Pancreas (tissue), 10 donors: Measurements from ENCODE around the gene MAN2B1. TPM values are rescaled to one million over a fixed set of nuclear protein-coding genes. Genes with fewer than 3 reads are reported as not detected.

Experiments
- ATAC-seq, 4 donors: fragments of 200-7000 bp; cut with Tn5 transposase; one replicate each; pipeline versions ENCODE4 v1.8.0 to v1.9.1; 2020; ENCODE audit warnings: mild to moderate bottlenecking in 4 of 4, moderate library complexity in 4 of 4
- DNase-seq, 6 donors: peaks; one replicate each; pipeline ENCODE4 v3.0.0-alpha.2; 2020
- FAIRE-seq: peaks from 2 replicates; lab custom pipeline; 2012; peaks lifted over from hg19 to GRCh38; lab: Jason Lieb, UNC
- H3K27ac ChIP-seq, 4 donors: fragments of 200-600 bp; sonication (generic); 1 replicate in 3 of 4; 2 replicates in 1 of 4; pipeline versions ENCODE4 v1.5.0 to v1.8.0; 2020
- H3K27me3 ChIP-seq, 4 donors: fragments of 200-600 bp; one replicate each; pipeline ENCODE4 v1.8.0; 2021
- H3K36me3 ChIP-seq, 3 donors: fragments of 200-600 bp; sonication (generic) in 1 of 3; one replicate each; pipeline versions ENCODE4 v1.5.0 to v1.8.0; 2020 to 2021
- H3K4me1 ChIP-seq, 3 donors: fragments of 200-600 bp; one replicate each; pipeline ENCODE4 v1.8.0; 2021
- H3K4me3 ChIP-seq, 4 donors: fragments of 200-600 bp; sonication (generic) in 2 of 4; one replicate each; pipeline versions ENCODE4 v1.5.0 to v1.8.0; 2020 to 2021
- H3K9me3 ChIP-seq, 4 donors: fragments of 200-600 bp; one replicate each; pipeline ENCODE4 v1.8.0; 2021
- WGBS, 2 donors: extraction: QIAGEN DNeasy Blood & Tissue Kit; methylation state at CpG; one replicate each; pipeline ENCODE4 v1.1.7; 2013; 5-methylcytosine and 5-hydroxymethylcytosine counted together
- intact Hi-C, 3 donors: fragments of 100-400 bp; cut with DNase I; formaldehyde crosslinking; loops; one replicate each; pipeline versions ENCODE4 v1.11.1 to v1.14.2; 2022
- polyA plus RNA-seq, 2 donors: library from polyadenylated mRNA; stranded (reverse); fragments of 200-250 nt; gene quantifications; one replicate each; pipeline ENCODE4 v1.2.3, GENCODE V29; 2013
- total RNA-seq, 6 donors: library from RNA; stranded (reverse); fragmentation: NEBNext Ultra II Directional in 4 of 6; extraction: Animal tissue kit (Norgen Biotek cat#: 25700) in 4 of 6; gene quantifications; one replicate each; pipeline versions ENCODE4 v1.2.1 to v1.2.4, GENCODE V29; 2021 to 2023
- TF ChIP-seq, protein P1 (sequence below), 4 donors: fragments of 200-600 bp; sonication (generic) in 3 of 4; IDR thresholded peaks; one replicate each; pipeline versions ENCODE4 v1.5.0 to v1.8.0; 2021; ENCODE audit warnings: antibody characterized with exemption in 4 of 4
- donor health status: healthy with polysubstance abuse.
- donor health status: DM: no; HTN: no; CAD: no; lungs with moderate emphysema.
- donor health status: DM: no; HTN: no; CAD: no.
- donor health status: control.
- donor health status: control.
- donor health status: Bipolar disorder and iron deficiency.
- donor health status: DM: yes; HTN: yes; CAD: no.
- donor health status: DM: no; HTN: no; CAD: no.
- donor health status: DM: no; HTN: no; CAD: no.
- donor health status: DM: yes; HTN: yes; CAD: no.

The MAN2B1 gene
- total and polyA plus RNA-seq, 8 donors: 30.2 to 92.8 (median 52.4) TPM

DNA sequence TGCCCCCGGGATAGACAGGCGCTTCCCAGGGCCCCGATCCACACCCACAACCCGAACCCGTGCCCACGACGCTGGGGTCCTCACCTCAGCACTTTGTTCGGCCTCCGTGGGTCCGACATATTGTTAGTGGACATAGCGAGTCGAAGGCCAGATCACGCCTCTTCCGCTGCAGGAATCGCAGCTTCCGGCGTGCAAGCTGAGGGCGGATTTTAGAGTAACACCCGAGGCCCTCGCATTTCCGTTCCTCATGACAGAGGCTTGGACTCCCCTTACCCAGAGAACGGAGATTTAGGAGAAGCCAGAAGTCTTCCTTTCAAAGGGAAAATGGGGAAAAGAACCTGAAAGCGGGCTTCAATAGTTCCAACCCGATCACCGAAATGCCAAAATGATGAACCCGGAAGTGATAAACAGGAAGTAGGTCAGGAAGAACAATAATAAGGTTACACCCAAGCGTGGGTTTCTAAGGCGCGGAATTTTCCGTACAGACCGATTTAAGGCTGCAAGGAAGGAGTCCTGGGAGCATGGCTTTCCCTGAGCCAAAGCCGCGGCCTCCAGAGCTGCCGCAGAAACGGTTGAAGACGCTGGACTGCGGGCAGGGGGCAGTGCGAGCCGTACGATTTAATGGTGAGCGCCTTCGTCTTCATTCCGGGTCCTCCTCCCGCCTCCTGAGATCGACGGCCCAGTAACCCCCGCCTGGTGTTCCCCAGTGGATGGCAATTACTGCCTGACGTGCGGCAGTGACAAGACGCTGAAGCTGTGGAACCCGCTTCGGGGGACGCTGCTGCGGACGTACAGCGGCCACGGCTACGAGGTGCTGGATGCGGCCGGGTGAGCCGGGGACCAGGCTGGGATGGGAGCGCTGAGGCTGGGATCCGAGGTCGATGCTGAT, 3.0 kb upstream of the MAN2B1 start:
- Histone ChIP-seq H3K4me1 (peaks cover 4 to 29% (median 7%) of the 10 kb centered on the region in 3 donors), H3K27ac (peak overlapping the region; percentile 82 to 97 (median 94)), H3K9me3 (no peaks in the 10 kb centered on the region), H3K36me3 (peaks cover 0 to 11% (median 5%) of the 10 kb centered on the region in 3 donors), H3K4me3 (peak overlapping the region; percentile 76 to 96 (median 94)), H3K27me3 (no peaks in the 10 kb centered on the region)
- FAIRE-seq: no peak
- peak; percentile 74 to 81 (median 80) for ATAC-seq
- WGBS, 2 donors: 0 to 1% methylated on average over 64 of the region's 64 CpGs
- TF ChIP-seq, protein P1, sequence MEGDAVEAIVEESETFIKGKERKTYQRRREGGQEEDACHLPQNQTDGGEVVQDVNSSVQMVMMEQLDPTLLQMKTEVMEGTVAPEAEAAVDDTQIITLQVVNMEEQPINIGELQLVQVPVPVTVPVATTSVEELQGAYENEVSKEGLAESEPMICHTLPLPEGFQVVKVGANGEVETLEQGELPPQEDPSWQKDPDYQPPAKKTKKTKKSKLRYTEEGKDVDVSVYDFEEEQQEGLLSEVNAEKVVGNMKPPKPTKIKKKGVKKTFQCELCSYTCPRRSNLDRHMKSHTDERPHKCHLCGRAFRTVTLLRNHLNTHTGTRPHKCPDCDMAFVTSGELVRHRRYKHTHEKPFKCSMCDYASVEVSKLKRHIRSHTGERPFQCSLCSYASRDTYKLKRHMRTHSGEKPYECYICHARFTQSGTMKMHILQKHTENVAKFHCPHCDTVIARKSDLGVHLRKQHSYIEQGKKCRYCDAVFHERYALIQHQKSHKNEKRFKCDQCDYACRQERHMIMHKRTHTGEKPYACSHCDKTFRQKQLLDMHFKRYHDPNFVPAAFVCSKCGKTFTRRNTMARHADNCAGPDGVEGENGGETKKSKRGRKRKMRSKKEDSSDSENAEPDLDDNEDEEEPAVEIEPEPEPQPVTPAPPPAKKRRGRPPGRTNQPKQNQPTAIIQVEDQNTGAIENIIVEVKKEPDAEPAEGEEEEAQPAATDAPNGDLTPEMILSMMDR (IDR thresholded peaks at IDR 0.05): no peak
- intact Hi-C loops: loop anchor here in 2 of 3 donors (5.0 to 10.0 kb wide), 2 partner anchors 102 to 105 kb away; no protein-coding TSS in a partner anchor
- peak; percentile 73 to 90 (median 80) for DNase-seq

DNA sequence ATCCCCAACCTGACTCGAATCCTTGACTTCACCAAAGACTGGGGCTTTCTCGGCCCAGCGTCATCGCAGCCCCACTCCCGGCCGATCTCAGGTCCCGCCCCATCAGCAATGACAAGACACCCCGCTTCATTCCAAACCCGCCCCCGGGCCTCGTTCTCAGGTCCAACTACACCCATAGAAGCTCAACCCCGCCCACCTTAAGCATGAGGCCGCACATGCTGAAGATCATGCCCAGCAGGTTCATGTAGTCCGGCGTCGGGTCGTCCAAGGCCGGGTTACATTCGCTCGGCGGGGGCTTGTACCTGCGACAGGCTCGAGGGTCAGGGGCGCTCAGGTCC, 2.4 kb upstream of the MAN2B1 start:
- Histone ChIP-seq H3K4me1 (peaks cover 4 to 29% (median 7%) of the 10 kb centered on the region in 3 donors), H3K27ac (peak overlapping the region; percentile 82 to 97 (median 94)), H3K9me3 (no peaks in the 10 kb centered on the region), H3K36me3 (peaks cover 0 to 6% (median under 1%) of the 10 kb centered on the region in 3 donors), H3K27me3 (no peaks in the 10 kb centered on the region), H3K4me3 (peak overlapping the region; percentile 76 to 96 (median 94))
- peak; percentile 3 to 15 (median 10) for ATAC-seq
- TF ChIP-seq, protein P1 (IDR thresholded peaks at IDR 0.05): no peak
- no peak for FAIRE-seq
- DNase-seq: peak in 4 of 6 donors; percentile 45 to 84 (median 52)
- intact Hi-C loops: no loop called here
- WGBS, 2 donors: 0% methylated on average over 24 of the region's 24 CpGs

DNA sequence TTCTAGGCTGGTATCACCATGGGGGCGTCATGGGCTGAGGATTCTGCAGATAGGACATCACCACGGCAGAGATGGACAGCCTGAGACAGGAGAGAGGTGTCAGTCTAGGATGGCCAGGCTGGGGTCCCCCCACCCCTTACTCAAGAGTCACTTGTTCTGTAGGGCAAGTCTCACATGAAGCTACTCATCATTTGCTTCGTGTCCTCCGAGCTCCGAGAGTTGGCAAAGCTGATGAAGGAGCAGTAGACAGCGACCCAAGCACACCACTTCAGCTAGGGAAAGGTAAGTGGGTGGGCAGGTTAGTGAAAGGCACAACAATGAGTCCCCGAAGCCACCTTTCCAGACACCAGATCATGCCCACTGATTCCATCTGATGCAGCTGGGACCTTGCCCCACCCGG, 1.8 kb upstream of the MAN2B1 start:
- H3K27ac ChIP-seq: peak overlapping the region in 2 of 4 donors; percentile 92 to 95
- H3K4me1 ChIP-seq: peaks cover 4 to 29% (median 7%) of the 10 kb centered on the region in 3 donors
- H3K27me3 ChIP-seq: no peaks in the 10 kb centered on the region
- no peaks in the 10 kb centered on the region for H3K9me3 ChIP-seq
- intact Hi-C loops: no loop called here
- DNase-seq: no peak
- H3K4me3 ChIP-seq: peak overlapping the region; percentile 76 to 96 (median 94)
- no peak for FAIRE-seq
- ATAC-seq: no peak
- TF ChIP-seq, protein P1 (IDR thresholded peaks at IDR 0.05): no peak
- WGBS, 2 donors: 45 to 61% methylated on average over 8 of the region's 8 CpGs
- H3K36me3 ChIP-seq: peaks cover 0 to 6% (median 0%) of the 10 kb centered on the region in 3 donors

DNA sequence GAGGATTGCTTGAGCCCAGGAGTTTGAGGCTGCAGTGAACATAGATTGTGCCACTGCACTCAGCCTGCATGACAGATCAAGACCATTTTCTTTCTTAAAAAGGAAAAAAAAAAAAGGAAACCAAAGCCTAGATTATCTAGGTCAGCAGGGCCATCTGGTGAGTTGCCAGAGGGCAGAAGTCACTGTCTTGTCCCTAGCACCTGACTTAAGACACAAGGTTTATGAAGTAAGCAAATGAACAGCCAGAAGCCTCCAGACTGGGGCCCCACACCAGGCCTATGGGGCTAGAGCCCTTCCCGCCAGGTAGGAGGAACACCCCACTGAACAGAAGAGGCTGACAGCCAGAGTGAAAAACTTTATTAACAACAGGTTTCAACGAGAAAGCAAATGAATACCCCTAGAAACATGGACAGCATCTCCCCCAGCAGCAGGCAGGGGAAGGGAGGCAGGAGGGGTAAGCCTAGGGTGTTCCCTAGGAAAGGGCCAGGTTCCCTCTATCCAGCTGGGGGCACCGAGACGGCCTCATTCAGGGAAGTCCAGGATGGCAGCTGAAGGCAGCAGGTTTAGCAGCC, 1.3 kb upstream of the MAN2B1 start:
- FAIRE-seq (no peak), DNase-seq (no peak), ATAC-seq (no peak)
- peaks cover 4 to 29% (median 7%) of the 10 kb centered on the region in 3 donors for H3K4me1 ChIP-seq
- 53 to 58% methylated on average over 4 of the region's 4 CpGs for WGBS, 2 donors
- peaks cover 0 to 6% (median 0%) of the 10 kb centered on the region in 3 donors for H3K36me3 ChIP-seq
- no peak overlapping the region for H3K27ac ChIP-seq
- intact Hi-C loops: no loop called here
- TF ChIP-seq, protein P1 (IDR thresholded peaks at IDR 0.05): no peak
- no peaks in the 10 kb centered on the region for H3K9me3 ChIP-seq
- H3K4me3 ChIP-seq: peak overlapping the region in 2 of 4 donors; percentile 93 to 95
- no peaks in the 10 kb centered on the region for H3K27me3 ChIP-seq
